CD4-positive, alpha-beta T cell treated with Interferon alpha-2 for 1 hour (primary cell): ENCODE data around the gene PDGFRB.

Experiments
- DNase-seq, 2 donors: peaks; one replicate each; pipeline ENCODE4 v3.0.0-alpha.2; 2020 to 2022

The PDGFRB gene

DNA sequence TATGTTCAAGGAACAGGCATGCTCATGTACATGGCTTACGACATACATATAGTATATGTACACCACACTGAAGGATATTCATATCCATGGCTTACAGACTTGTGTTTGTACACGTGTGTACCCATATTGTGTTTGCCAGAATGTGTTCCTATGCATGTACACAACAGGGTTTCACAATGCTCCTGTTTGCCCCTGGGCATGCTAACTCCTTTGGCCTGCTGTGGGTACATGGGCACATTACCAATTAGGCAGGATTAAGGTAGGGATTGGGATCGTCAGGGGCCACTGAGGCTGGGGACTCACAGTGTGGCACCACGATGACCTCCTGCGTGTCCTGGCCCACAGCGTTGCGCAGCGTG is 26.2 kb downstream of the PDGFRB start:
- no peak for DNase-seq

DNA sequence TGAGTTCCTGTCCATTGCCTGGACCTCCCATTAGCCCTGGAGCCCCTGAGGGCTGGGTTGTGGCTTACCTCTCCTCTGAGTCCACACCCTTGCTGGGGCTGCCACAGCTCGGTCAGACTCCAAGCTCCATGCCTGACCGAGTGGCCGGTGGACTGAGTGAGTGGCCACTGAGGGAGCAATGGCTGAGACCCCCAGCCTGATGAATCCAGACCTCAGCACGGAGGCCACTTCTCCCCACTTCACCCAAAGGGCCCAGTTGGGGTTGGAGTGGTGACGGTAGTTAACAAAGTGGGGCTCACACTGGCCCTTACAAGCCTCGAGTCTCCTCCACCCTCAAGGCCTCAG is 28.8 kb downstream of the PDGFRB start:
- no peak for DNase-seq

DNA sequence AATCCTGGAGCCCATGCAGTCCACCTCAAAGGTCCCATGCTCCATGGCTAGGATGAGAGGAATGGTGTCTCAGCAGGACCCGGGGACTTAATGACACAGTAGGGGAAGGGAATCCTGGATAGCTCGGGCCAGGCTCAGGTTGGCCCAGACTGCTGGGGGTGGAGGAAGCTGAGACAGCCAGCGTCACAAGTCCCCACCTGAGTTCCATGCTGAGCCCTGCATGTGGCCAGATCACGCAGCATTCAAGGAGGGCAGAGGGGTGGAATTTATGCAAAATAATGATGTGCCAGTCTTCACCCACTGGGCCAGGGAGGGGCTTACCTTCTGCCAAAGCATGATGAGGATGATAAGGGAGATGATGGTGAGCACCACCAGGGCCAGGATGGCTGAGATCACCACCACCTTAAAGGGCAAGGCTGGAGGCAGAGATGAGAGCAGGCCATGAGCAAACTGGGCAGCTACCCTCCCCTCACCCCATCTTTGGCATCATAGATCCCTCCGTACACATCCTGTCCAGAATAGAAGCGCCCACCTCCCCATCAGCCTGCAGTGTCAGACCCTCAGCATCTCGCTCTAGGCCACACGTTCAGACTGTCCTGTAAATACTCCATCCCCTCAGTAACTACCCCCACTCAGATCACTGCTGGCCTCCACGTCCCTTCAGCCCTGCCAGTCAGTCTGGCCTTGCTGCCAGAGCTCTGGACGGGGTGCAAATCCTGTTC is 29.3 kb downstream of the PDGFRB start:
- no peak for DNase-seq

DNA sequence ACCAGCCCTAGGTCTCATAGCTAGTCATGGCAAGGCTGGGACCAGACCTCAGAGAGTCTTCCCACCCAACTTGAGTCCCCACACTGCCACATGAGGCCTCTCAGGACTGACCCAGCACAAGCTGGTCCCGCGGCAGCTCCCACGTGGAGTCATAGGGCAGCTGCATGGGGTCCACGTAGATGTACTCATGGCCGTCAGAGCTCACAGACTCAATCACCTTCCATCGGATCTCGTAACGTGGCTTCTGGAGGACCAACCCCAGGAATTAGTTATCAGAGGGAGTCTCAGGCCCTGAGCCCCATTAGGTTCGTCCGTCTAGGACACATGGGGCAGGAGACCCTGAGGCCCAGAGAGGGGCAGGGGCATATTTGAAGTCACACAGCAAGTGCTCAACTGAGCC is 30.3 kb downstream of the PDGFRB start:
- DNase-seq = no peak

DNA sequence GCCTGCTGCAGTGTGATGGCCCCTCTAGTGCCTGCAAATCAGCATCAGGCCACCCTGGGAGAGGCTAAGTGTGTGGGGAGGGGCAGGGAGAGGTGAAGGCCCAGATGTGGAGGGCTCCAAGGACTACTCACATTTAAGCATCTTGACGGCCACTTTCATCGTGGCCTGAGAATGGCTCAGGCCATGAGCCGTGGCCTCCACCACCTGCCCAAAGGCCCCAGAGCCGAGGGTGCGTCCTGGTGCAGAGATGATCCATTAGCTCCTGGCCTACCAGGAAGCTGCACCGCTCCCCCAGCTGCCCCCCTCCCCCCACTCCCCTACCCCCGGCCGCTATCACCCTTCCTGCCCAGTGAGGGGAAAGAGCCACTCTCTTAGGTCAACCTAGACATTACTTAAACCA is 31.0 kb downstream of the PDGFRB start:
- no peak for DNase-seq

DNA sequence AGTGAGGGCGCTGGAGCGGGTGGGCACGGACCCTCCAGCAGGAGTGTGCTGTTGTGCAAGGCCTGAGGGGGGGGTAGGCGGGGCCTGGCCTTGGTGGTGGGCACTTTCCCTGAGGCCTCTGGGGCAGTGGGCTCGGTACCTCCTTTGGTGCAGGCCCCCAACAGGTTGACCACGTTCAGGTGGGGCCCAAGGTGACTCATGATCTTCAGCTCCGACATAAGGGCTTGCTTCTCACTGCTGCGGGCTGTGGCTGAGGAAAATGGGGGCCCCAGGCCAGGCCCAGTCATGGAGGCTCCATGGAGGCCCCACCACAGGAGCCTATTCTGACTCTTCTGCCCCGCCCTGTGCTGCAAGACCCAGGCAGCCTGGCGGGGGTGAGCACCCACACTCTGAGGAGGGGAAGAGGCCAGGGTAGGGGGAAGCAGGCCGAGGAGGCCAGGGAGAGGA is 31.5 kb downstream of the PDGFRB start:
- no peak for DNase-seq

DNA sequence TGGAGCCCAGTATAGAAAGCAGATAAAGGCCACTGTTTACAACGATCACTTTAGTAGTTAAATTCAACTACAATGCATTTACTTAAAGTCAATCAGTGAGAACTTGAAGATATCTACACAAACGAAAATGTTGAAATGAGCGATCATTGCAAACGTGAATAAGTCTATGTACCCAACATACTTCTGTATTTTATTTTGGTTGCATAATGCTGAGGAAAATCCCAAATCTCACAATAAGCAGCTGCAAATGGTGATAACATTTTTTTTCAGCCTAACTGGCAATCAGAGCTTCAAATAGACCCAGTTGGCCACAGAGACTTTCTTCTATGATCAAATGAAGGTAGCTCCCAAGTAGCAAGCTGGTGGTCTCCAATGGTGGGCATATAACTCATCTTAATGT is 32.1 kb downstream of the PDGFRB start:
- no peak for DNase-seq

DNA sequence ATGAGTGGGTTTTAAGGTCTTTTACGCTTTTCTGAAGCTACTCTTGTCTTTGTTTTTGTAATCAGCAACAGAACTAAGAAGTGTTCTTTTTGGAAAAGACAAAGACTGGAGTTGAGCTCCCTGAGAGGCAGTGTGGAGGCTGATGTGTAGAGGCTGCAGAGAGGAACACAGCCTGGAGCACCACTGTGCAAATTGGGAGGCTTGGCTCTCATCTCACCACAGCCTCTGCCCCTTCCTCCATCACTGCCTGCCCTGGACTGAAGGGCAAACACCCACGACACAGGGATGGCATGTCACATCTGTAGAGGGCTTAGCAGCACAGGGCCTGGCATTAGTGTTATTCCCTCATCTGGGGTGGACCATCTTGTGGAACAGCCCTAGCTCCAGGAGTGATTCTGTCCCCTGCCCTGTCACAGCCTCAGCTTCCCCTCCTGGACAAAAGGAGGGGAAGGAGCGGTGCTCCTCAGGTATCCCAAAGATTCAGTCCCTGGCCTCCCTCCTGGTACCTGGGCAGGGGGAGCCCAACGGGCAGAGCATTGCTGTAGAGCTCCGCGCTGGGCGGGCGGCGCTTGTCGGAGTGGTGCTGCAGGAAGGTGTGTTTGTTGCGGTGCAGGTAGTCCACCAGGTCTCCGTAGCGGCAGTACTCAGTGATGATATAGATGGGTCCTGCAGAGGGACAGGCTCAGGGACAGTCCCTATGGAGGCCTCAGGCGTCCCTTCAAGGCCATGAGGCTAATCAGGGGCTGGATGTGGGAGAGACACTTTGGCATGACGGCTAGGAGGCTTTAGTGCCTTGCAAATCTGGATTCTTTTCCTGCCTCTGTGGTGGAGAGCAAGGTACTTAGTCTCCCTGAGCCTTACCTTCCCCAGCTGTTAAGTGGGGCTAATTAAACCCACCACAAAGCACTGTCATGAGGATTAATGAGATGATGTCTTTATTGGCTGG is 32.8 kb downstream of the PDGFRB start:
- DNase-seq = no peak

DNA sequence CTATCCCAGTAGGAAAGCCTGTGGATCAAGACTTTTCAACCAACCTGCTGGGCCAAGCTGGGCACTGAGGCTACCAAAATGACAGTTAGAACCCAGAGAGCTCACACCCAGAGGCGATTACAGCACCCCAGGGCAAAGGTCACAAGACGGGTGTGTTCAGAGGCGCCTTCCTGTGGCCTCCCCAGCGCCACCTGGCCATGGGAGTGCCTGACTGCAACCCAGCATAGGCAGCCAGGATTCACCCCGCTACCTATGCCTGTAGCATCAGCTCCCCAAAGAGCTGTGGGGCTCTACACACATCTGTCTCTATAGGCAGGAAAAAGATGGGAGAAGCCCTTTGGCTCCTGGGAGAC is 33.5 kb downstream of the PDGFRB start:
- peak in 1 of 2 donors; percentile 49 for DNase-seq

DNA sequence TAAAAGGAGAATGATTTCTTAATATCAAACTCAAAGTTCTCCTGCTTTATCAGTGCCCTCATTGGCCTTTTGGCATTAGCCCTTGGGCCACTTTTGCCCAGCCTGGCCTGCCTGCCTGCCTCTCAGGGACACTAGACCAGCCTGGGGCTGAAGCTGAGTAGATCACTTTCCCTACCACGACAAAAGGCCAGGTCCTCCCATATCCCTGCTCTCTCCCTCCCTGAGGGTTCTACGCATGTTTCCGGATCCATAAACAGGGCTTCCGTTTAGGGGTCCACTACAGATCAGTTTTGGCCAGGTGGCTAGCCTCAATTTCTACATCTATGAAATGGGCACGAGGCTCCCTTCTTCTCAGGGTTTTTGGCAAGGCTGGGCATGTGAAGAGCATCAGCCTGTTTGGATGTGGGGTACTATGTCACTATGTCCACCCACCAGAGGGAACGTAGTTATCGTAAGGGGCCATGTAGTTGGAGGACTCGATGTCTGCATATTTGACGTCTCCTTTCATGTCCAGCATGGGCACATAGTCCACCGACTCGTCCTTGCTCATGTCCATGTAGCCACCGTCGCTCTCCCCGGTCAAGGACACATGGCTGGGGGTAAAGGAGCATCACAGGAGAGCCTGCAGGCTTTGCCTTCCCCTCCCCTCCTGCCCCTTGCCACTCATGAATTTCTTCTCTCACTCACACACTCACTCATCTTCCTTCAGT is 34.0 kb downstream of the PDGFRB start:
- no peak for DNase-seq

DNA sequence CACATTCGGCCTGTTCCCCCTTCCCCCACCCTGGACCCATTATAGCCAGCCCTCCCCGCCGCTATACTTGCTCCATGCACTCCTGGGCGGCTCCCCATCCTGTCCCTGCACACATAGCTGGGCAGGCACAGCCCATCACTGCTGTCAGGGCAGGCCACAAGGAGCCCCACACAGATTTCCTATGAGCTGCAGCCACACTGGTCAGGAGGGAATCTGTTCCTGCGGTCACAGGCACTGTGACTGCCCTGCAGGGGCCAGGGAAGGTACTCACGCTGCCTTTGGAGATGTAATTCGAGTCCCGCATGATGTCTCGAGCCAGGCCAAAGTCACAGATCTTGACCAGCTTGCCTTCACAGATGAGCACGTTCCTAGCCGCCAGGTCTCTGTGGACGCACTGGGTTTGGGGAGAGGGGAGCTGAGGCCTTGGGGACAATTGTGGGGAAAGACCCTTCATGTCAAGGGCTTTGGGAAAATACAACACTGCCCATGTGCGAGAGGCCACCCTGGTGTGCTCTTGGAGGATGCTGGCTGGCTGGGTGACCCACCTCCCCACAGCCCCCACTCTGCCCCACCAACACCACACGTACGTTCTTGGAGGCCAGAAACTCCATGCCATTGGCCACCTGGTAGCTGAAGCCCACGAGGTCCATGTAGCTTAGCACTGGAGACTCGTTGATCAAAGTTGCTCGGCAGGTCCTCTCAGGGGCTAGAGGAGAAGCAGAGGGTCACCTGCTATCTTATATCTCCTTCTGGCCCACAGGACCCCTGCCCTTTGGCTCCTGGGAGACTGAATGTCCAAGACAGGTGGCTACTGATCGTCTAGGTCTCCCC is 34.8 kb downstream of the PDGFRB start:
- no peak for DNase-seq

DNA sequence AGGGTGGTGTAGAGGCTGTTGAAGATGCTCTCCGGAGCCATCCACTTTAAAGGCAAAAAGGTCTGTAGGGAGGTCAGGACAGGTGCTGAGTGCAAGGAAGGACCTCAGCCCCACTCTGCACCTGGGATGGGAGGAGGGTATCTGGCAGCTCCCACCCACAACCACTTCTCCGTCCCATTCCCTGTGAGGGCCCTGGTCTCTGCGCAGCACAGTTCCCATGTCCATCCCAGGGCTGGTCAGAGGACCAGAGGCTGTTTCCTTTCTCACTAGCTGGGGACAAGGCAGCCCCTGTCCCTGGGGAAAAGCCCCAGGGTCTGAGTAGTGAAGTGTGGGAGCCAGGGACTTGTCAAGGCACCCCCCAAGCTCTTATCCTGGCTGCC is 35.6 kb downstream of the PDGFRB start:
- DNase-seq = no peak

DNA sequence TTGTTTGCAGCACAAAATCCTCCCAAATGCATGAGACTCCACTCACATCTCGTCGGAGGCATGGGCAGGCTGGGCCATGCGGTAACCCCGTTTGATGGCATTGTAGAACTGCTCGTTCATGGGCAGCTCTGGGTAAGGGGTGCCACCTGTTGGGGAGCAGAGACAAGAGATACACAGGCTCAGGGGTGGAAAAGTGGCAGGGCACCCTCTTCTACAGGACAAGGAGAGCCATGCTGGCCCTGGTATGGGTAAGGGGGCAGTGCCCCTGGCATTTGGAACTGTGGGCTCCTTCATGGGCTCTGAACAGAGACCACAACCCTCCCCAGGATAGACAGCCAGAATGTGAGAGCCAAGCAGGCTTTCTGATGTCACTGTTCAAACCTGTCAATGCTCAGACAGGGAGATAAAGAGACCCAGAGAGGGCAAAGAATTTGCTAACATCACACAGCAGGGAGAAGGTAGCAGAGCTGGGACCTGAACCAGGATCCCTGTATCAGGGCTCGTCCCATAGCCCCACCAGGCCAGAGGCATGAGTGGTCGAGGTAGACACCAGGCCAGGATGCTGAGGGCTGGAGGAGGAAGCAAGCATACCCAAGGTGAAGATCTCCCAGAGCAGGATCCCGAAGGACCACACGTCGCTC is 36.1 kb downstream of the PDGFRB start:
- no peak for DNase-seq

DNA sequence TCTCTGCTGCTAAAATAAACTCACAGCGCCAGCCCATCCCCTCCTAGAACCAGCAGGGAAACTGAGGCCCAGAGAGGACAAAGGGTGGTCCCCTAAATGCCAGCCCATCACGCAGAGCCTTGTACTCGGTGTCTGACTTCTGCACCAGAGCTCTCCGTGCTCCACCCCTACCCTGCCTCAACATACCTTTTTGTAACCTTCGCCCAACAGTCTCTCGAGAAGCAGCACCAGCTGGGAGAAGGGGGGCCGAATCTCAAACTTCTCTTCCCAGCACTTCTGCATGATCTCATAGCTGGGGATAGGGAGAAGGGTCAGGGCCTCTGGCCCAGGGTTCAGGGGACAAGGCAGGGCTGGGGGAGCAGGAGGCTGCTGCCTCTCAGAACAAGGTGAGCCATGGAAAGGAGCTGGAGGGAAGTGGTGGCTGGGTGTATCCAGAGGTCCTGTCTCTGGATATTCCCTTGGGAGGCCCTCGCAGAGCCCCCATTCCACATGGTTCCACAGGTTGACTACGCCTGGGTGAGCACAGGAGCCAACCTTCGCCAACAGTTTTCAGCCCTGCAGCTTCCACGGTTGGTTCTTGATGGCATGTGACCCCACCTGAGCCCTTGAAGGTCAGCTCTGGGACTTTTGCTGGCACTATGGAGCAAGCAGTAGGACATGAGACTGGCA is 37.0 kb downstream of the PDGFRB start:
- DNase-seq = no peak

DNA sequence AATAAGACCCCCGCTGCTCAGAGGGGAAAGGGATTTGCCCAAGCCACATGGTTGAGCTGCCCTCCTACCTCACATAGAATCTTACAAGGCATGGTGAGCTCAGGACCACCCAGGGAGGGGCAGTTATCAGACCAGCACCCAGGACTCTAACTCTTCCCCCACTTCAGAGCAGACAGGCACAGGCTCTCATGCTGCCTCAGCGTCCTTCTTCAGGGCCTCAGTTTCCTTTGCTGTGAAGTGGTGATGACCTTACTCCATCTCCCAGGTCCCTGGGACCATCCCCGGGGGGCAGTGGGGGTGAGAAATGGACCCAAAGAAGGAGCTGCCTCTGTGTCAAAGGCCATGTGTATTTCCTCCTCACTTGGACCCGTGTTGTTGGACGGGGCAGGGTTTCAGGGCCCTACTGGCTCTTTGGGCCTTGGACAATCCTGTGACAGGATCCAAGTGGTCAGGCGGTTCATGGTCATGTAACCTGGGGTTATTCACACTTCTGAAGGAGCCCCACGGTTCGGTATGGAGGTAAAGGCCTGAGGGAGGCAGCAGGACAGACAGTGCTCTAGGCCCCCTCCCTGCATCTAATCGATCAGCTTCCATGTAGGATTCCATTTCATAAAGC is 37.6 kb downstream of the PDGFRB start:
- DNase-seq = no peak

DNA sequence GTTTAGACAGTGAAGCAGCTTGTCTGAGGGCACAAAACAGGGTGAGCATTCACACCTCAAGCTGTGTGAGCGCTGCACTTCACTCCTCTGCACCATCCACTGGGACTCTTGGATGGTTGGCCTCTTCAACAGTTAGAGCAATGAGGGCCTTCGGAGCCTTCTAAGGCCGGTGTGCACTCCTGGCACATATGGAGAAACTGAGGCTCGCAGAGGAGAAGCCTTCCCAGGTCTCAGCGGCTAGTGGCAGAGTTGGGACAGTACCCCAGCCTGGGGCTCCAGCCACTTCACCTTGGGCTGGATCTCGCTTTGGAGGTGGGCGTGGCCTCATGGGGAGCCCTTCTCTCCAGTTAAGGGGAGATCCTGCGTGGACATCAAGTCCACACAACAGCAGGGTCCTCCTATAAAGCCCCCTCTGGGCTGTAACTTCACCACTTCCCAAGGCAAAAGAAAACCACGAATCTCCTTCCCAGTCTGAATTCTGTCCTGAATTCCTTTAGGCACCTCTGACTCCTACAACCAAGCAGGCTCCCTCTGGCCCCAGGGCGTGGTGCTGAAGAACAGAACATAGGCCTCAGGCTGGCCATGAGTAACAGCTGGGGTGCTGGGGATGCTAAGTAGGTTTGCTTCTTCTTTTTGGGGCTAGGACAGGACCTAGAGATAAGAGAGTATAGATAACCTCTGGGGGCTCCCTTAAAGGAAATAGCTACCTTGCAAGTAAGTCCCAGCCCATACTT is 38.8 kb downstream of the PDGFRB start:
- DNase-seq = no peak

DNA sequence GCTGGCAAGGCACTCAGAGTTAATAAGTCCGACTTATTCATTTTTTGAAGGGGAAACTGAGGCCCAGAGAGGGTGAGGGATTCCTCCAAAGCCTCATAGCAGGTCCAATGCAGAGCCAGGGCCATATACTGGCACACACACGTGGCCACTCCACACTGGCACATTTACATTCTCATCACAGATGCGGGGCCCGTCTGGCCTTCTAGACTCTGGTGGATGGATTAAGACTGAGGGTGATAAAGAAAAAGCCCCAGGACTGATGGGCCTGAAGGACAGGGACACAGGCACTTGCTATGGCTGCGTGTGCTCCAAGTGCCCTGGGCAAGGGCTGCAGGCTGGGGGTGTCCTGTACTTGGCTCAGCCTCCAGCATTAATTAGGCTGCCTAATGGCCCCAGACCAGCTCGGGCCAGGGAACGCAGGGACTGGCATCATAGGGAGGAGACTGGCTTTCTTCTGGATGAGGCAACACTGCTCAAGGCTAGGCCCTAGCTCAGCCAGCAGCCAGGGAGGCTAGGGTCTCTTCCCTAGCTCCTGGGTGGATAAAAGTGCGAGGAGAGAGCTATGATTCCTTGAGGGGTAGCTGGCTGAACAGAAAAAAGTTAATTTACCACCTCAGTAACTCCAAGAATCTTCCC is 40.8 kb downstream of the PDGFRB start:
- no peak for DNase-seq

DNA sequence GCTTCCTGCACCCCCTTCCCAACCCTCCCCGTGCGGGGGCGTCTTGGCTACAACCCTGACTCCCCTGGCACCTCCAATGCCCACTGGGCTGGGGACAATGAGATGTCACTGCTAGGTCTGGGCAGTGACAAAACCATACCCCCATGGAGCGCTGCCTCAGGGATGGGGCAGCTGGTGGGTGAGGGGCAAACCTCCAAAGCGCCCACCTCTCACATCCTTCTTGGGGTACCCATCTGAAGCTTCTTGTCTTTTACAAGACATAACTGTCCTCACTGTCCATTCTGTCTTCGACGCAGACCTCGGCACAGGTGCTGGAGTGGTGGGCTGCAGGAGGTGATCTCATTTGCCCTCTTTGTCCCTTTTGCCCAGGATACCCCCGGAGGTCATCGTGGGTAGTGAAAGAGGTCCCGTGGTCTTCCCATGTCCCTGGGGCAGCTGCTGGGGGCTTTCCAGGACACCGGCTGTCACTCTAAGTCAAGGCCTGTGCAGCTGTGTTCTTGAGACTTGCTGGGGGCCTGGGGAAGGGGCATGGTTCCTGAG is 41.5 kb downstream of the PDGFRB start:
- no peak for DNase-seq

DNA sequence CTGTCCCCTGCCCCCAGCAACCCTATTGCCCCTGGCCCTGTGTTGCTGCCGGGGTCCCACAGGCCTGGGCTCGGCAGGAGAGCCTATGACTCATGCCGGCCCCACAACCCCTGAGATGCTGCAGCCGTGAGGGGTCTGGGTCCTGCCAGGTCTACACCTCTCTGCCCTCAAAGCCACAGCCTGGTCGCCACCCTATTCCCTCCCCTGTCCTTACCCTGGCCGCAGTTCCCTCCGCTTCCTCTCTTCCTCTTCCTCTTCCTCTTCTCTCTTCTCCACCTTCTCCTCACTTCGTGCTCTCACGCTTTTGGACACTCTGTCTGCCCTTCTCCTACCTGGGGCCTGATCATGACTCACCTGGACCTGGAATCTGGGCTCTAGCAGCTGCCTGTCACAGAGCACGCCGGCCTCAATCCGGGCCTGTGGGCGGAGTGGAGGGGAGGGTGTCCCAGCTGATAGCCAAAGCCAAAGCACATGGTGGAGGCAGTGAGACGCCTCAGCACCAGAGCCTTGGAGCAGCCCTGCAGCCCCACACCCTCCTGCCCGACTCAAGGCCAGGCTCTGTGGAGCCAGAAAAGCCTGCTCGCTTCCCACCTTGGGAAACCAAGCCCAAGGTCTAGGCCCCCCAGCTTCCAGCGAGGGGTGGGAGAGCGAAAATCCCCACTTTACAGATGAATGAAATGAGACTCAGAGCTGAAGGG is 42.4 kb downstream of the PDGFRB start:
- no peak for DNase-seq
